Omental fat pad (tissue), 4 donors: ENCODE results near the gene GABPB1. TPM values are rescaled to one million over a fixed set of nuclear protein-coding genes. Genes with fewer than 3 reads are reported as not detected.

Experiments
- ATAC-seq: fragments of 150-250 bp; one replicate; pipeline ENCODE4 v1.9.1; 2016; ENCODE audit warnings: mild to moderate bottlenecking, moderate library complexity; ENCODE audit not compliant: low FRiP score
- DNase-seq: peaks from one replicate; pipeline ENCODE4 v3.0.0-alpha.2; 2019; ENCODE audit warnings: low spot score
- total RNA-seq, 4 donors: library from RNA; depleted of rRNA; stranded (reverse); fragments of >200 nt; gene quantifications; one replicate each; pipeline ENCODE4 v1.1.0, GENCODE V29; 2016
- TF ChIP-seq, protein P1 (sequence below), 3 donors: fragments of 450-650 bp; IDR thresholded peaks; one replicate each; pipeline ENCODE4 v1.5.1; 2016 to 2017; ENCODE audit warnings: antibody characterized with exemption in 3 of 3, mild to moderate bottlenecking in 3 of 3, moderate library complexity in 2 of 3

Gene GABPB1
- total RNA-seq, 4 donors from 2014 or later, result 16.8 to 55.5 (median 30.6) TPM

DNA sequence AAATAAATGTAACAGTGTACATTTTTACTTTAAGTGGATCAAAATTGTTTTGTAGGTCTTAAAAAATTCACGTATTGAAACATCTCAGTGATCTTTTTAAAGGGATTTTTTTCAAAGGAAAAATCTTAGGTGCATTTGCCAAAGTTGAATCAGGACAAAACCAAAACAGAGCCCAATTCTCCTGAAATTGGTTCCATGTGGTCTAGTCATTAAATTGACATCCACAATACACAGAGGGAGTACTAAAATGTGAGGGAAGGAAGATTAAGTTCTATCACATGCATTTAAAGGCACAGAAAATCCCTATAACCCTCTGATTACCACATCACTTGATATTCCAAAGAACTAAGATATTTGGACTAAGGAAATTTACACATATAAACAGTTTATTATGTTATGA is 50.2 kb downstream of the GABPB1 start:
- no peak for ATAC-seq
- DNase-seq, result no peak
- TF ChIP-seq, protein P1, sequence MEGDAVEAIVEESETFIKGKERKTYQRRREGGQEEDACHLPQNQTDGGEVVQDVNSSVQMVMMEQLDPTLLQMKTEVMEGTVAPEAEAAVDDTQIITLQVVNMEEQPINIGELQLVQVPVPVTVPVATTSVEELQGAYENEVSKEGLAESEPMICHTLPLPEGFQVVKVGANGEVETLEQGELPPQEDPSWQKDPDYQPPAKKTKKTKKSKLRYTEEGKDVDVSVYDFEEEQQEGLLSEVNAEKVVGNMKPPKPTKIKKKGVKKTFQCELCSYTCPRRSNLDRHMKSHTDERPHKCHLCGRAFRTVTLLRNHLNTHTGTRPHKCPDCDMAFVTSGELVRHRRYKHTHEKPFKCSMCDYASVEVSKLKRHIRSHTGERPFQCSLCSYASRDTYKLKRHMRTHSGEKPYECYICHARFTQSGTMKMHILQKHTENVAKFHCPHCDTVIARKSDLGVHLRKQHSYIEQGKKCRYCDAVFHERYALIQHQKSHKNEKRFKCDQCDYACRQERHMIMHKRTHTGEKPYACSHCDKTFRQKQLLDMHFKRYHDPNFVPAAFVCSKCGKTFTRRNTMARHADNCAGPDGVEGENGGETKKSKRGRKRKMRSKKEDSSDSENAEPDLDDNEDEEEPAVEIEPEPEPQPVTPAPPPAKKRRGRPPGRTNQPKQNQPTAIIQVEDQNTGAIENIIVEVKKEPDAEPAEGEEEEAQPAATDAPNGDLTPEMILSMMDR (IDR thresholded peaks at IDR 0.05), result no peak

DNA sequence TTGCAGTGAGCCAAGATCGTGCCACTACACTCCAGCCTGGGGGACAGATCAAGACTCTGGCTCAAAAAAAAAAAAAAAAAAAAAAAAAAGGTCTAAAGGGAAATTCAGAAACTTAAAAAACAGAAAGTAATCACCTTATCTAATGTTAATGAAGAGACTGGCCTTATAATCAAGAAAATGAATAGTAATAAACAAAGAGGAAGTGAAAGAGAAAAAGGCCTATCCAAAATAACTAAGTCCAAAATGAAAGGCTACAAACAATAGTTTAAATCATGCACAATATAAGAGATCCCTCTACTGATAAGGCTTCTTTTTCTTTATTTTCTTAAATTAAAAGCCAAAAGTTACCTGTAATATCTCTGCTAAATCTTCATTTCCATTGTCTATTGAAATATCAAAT is 52.4 kb downstream of the GABPB1 start:
- TF ChIP-seq, protein P1 (IDR thresholded peaks at IDR 0.05), result no peak
- ATAC-seq, result no peak
- no peak for DNase-seq

DNA sequence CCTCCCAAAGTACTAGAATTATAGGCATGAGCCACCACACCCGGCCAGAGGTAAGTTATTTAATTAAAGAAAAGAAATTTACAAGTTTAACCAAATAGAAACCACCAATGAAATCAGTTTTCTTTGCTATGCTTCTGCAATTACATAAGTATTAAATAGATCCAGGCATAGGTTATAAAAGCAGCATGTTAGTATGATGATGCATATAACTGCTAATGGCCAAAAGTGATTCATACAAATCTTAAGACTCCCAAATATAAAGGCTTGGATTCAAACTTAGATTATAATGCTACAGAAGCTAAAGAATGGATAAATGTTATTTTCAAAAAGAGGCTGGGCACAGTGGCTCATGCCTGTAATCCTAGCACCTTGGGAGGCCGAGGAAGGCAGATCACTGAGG is 56.7 kb downstream of the GABPB1 start:
- no peak for ATAC-seq
- no peak for DNase-seq
- TF ChIP-seq, protein P1 (IDR thresholded peaks at IDR 0.05), result no peak

DNA sequence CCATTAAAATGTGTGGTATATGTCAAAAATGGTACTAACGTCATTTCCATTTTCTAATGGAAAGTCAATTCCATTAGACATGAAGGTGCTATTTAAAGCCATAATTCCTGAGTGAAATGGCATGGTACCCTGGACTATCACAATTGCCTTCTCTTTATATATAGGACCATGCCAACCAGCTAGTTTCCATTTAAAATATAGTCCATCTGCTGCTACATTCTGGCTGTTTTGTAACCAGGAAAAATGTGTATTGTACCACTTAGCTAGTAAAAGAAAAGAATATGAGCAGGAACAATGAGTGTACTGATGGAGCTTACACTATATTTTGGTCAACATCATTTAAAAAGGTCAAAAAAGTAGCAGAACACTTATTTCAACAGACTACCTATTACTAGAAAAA is 59.0 kb downstream of the GABPB1 start:
- ATAC-seq, result no peak
- no peak for DNase-seq
- TF ChIP-seq, protein P1 (IDR thresholded peaks at IDR 0.05), result no peak

DNA sequence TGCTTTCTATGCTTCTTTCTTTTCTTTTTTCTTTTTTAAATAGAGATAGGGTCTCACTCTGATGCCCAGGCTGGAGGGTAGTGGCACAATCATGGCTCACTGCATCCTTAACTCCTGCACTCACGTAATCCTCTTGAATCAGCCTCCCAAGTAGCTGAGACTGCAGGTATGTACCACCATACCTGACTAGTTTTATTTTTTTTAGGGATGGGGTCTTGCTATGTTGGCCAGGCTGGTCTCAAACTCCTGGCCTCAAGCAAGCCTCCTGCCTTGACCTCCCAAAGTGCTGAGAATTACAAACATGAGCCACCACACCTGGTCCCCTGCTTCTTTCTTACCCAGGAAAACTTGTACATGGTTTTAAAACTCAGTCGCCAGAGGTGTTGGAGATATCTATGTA is 65.2 kb downstream of the GABPB1 start:
- no peak for DNase-seq
- TF ChIP-seq, protein P1 (IDR thresholded peaks at IDR 0.05), result no peak
- ATAC-seq, result no peak

DNA sequence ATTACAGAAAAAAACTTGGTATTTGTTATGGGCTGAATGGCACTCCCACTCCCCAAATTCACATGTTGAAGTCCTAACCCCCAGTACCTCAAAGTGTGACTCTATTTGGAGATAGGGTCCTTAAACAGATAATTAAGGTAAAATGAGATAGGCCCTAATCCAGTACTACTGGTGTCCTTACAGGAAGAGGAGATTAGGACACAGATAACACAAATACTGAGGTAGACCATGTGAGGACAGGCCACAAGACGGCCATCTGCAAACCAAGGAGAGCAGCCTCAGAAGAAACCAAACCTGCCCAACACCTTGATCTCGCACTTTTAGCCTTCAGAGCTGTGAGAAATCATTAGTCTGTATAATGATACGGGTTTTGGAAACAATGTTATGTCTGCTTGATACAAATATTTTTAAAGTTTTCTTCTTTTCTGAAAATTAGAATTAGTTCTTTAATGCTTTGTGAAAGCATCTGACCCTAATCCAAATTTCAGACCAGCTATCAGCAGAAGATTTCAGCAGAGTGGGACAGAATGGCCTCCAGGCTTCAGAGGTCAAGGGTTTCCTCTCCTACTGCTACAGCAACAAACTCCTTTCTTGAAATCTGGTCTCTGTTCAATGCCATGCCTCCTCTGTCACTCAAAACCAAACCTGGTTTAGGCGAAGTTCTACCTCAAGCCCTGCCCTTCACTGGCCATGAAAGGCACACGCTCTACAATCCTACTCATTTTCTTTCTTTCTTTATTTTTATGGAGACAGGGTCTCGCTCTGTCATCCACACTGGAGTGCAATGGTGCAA is 67.5 kb downstream of the GABPB1 start:
- ATAC-seq (no peak), DNase-seq (no peak)
- TF ChIP-seq, protein P1 (IDR thresholded peaks at IDR 0.05), result no peak

DNA sequence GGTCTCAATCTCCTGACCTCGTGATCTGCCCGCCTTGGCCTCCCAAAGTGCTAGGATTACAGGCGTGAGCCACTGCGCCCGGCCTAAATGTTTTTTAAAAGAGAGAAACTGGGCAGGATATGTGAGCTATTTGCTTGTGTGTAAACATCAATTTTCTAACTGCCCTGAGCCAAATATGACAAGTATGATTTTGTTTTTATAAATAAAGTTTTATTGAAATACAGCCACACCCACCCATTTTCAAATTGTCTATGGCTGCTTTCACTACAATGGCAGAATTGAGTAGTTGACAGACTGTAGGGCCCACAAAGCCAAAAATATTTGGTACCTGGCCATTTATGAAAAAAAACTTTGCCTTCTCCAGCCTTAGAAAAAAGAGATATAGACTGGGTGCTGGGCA is 73.6 kb downstream of the GABPB1 start:
- no peak for DNase-seq
- TF ChIP-seq, protein P1 (IDR thresholded peaks at IDR 0.05), result no peak
- ATAC-seq, result no peak
